GM18511 (cell line): Measurements from ENCODE around the gene ACSBG1.

Experiments used
- ATAC-seq: cut with Tn5 transposase; IDR thresholded peaks from one replicate; pipeline ENCODE4 v1.9.1; 2021; ENCODE audit warnings: mild to moderate bottlenecking, moderate library complexity; ENCODE audit not compliant: unreplicated experiment

ACSBG1 gene

GRCh38 chr15:78204351-78205309 is 29.7 kb downstream of the ACSBG1 start:
- no peak for ATAC-seq

- no peak for ATAC-seq
Measured at GRCh38 chr15:78203346-78204225, 30.8 kb downstream of the ACSBG1 start.

GRCh38 chr15:78201281-78202190 is 32.8 kb downstream of the ACSBG1 start:
- ATAC-seq: no peak

GRCh38 chr15:78200276-78200930 is 34.0 kb downstream of the ACSBG1 start:
- no peak for ATAC-seq

- no peak for ATAC-seq
Measured at GRCh38 chr15:78197632-78198031, 36.7 kb downstream of the ACSBG1 start.

- ATAC-seq: no peak
Measured at GRCh38 chr15:78195735-78196201, 38.6 kb downstream of the ACSBG1 start.

- no peak for ATAC-seq
Measured at GRCh38 chr15:78194568-78194925, 39.8 kb downstream of the ACSBG1 start.

GRCh38 chr15:78193731-78194567 is 40.4 kb downstream of the ACSBG1 start:
- ATAC-seq: no peak

GRCh38 chr15:78192826-78193594 is 41.4 kb downstream of the ACSBG1 start:
- ATAC-seq: no peak

- no peak for ATAC-seq
Measured at GRCh38 chr15:78182821-78183220, 51.5 kb downstream of the ACSBG1 start.

- ATAC-seq: no peak
Measured at GRCh38 chr15:78182336-78182700, 52.0 kb downstream of the ACSBG1 start.

GRCh38 chr15:78179906-78180305 is 54.5 kb downstream of the ACSBG1 start:
- no peak for ATAC-seq

- no peak for ATAC-seq
Measured at GRCh38 chr15:78179286-78179840, 55.0 kb downstream of the ACSBG1 start.

GRCh38 chr15:78178064-78178463 is 56.3 kb downstream of the ACSBG1 start:
- no peak for ATAC-seq

- ATAC-seq: no peak
Measured at GRCh38 chr15:78177447-78177873, 56.9 kb downstream of the ACSBG1 start.

GRCh38 chr15:78175330-78175729 is 59.0 kb downstream of the ACSBG1 start:
- ATAC-seq: no peak

GRCh38 chr15:78174401-78174800 is 60.0 kb downstream of the ACSBG1 start:
- ATAC-seq: no peak

- ATAC-seq: no peak
Measured at GRCh38 chr15:78171864-78172472, 62.4 kb downstream of the ACSBG1 start.
